Peyer's patch (tissue), 4 donors: ENCODE measurements around the gene PSMD8. TPM values are rescaled to one million over a fixed set of nuclear protein-coding genes. Genes with fewer than 3 reads are reported as not detected.
"Not testable (repeated sequence)": the region's sequence is repeated elsewhere in the genome, so short reads cannot be mapped to it uniquely, and the experiment has no call there.

Experiments used
- DNase-seq, 3 donors: peaks; one replicate each; pipeline ENCODE4 v3.0.0-alpha.2; 2017 to 2019
- H3K27ac ChIP-seq, 4 donors: fragments of 200-600 bp; sonication (generic); one replicate each; pipeline ENCODE4 v1.5.1; 2016 to 2019
- H3K27me3 ChIP-seq, 2 donors: fragments of 200-600 bp; sonication (generic); one replicate each; pipeline ENCODE4 v1.5.1; 2019
- H3K36me3 ChIP-seq, 3 donors: fragments of 200-600 bp; sonication (generic); one replicate each; pipeline ENCODE4 v1.5.1; 2016 to 2019
- H3K4me1 ChIP-seq, 4 donors: fragments of 200-600 bp; sonication (generic); one replicate each; pipeline ENCODE4 v1.5.1; 2016 to 2019
- H3K4me3 ChIP-seq, 4 donors: fragments of 200-600 bp; sonication (generic); 1 replicate in 3 of 4; 2 replicates in 1 of 4; pipeline ENCODE4 v1.5.1; 2016 to 2019; ENCODE audit warnings: mild to moderate bottlenecking in 1 of 4
- H3K9me3 ChIP-seq, 4 donors: fragments of 200-600 bp; sonication (generic); one replicate each; pipeline ENCODE4 v1.5.1; 2016 to 2019; ENCODE audit warnings: mild to moderate bottlenecking in 1 of 4
- POLR2A ChIP-seq, 2 donors: fragments of 450-650 bp; IDR thresholded peaks; one replicate each; pipeline ENCODE4 v1.5.1; 2017; ENCODE audit warnings: antibody characterized with exemption in 2 of 2, mild to moderate bottlenecking in 2 of 2, moderate library complexity in 2 of 2
- total RNA-seq, 4 donors: library from RNA; depleted of rRNA; stranded (reverse); fragments of >200 nt; gene quantifications; one replicate each; pipeline ENCODE4 v1.1.0, GENCODE V29; 2016
- TF ChIP-seq, protein P1 (sequence below), 6 experiments: fragments of 450-650 bp in 4 of 6; fragments of 200-600 bp in 2 of 6; sonication (generic) in 1 of 6; IDR thresholded peaks; one replicate each; pipeline ENCODE4 v1.5.1; 2017 to 2019; ENCODE audit warnings: antibody characterized with exemption in 6 of 6, mild to moderate bottlenecking in 3 of 6, moderate library complexity in 1 of 6

The PSMD8 gene
- total RNA-seq, 4 donors from 2014 or later: 118 to 211 (median 164) TPM

DNA sequence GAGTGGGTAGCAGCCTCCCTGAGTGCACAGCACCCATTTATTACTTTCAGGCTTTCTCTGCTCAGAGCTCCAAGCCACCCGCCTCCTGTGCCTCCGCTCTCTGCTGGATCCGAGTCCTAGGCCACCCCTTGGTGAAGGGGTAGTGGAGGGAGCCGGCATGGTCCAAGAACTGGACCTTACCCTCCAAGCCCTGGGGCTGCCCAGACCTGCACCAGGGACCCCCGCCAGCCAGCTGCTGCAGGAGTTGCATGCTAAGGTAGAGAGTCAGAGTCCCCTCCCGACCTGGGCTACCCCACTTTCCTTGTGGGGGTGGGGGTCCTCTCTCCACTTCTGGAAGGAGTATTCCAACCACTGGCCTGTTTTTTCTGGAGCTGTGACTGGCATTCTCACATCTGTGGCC is 30.5 kb downstream of the PSMD8 start:
- peak overlapping the region in 2 of 4 donors; percentile 16 to 85 for H3K27ac ChIP-seq
- H3K4me3 ChIP-seq: no peak overlapping the region
- peak in 1 of 3 donors; percentile 44 for DNase-seq
- H3K9me3 ChIP-seq: no peaks in the 10 kb centered on the region
- peaks cover 0 to 13% (median 3%) of the 10 kb centered on the region in 4 donors for H3K4me1 ChIP-seq
- TF ChIP-seq, protein P1, sequence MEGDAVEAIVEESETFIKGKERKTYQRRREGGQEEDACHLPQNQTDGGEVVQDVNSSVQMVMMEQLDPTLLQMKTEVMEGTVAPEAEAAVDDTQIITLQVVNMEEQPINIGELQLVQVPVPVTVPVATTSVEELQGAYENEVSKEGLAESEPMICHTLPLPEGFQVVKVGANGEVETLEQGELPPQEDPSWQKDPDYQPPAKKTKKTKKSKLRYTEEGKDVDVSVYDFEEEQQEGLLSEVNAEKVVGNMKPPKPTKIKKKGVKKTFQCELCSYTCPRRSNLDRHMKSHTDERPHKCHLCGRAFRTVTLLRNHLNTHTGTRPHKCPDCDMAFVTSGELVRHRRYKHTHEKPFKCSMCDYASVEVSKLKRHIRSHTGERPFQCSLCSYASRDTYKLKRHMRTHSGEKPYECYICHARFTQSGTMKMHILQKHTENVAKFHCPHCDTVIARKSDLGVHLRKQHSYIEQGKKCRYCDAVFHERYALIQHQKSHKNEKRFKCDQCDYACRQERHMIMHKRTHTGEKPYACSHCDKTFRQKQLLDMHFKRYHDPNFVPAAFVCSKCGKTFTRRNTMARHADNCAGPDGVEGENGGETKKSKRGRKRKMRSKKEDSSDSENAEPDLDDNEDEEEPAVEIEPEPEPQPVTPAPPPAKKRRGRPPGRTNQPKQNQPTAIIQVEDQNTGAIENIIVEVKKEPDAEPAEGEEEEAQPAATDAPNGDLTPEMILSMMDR (IDR thresholded peaks at IDR 0.05): no peak
- TF ChIP-seq POLR2A (IDR thresholded peaks at IDR 0.05): no peak
- no peaks in the 10 kb centered on the region for H3K27me3 ChIP-seq
- H3K36me3 ChIP-seq: peaks cover 0 to 34% (median 0%) of the 10 kb centered on the region in 3 donors

- TF ChIP-seq POLR2A (IDR thresholded peaks at IDR 0.05): no peak
- TF ChIP-seq, protein P1 (IDR thresholded peaks at IDR 0.05): no peak
- H3K36me3 ChIP-seq: peaks cover 0 to 34% (median 0%) of the 10 kb centered on the region in 3 donors
- no peaks in the 10 kb centered on the region for H3K27me3 ChIP-seq
- no peaks in the 10 kb centered on the region for H3K9me3 ChIP-seq
- DNase-seq: peak in 1 of 3 donors; percentile 32
- H3K4me1 ChIP-seq: peaks cover 0 to 13% (median 3%) of the 10 kb centered on the region in 4 donors
- no peak overlapping the region for H3K27ac ChIP-seq
- H3K4me3 ChIP-seq: no peak overlapping the region
These were observed 30.9 kb downstream of the PSMD8 start for GRCh38 chr19:38405276-38405675.

GRCh38 chr19:38409631-38410133 is 35.3 kb downstream of the PSMD8 start:
- TF ChIP-seq, protein P1 (IDR thresholded peaks at IDR 0.05): no peak
- no peak for TF ChIP-seq POLR2A (IDR thresholded peaks at IDR 0.05)
- peak in 1 of 3 donors; percentile 45 for DNase-seq
- no peaks in the 10 kb centered on the region for H3K27me3 ChIP-seq
- H3K27ac ChIP-seq: no peak overlapping the region
- no peak overlapping the region for H3K4me3 ChIP-seq
- H3K4me1 ChIP-seq: peaks cover 0 to 3% (median 0%) of the 10 kb centered on the region in 4 donors
- H3K36me3 ChIP-seq: peaks cover 0 to 31% (median 0%) of the 10 kb centered on the region in 3 donors
- H3K9me3 ChIP-seq: no peaks in the 10 kb centered on the region

DNA sequence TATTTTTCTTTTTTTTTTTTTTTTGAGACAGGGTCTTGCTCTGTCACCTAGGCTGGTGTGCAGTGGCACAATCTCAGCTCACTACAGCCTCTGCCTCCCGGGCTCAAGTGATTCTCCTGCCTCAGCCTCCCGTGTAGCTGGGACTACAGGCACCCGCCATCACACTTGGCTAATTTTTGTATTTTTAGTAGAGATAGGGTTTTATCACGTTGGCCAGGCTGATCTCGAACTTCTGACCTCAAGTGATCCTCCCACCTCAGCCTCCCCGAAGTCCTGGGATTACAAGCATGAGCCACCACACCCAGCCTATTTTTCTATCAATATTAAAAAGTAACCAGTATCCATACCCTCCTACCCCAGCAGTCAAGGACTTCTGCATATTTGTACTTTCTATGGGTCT is 36.0 kb downstream of the PSMD8 start:
- H3K9me3 ChIP-seq, H3K27me3 ChIP-seq, H3K27ac ChIP-seq, H3K4me1 ChIP-seq, H3K4me3 ChIP-seq: not testable (repeated sequence)
- DNase-seq: peak in 1 of 3 donors; percentile 5
- peaks cover 0 to 24% (median 0%) of the 10 kb centered on the region in 3 donors for H3K36me3 ChIP-seq

- H3K4me1 ChIP-seq: no peaks in the 10 kb centered on the region
- no peaks in the 10 kb centered on the region for H3K9me3 ChIP-seq
- TF ChIP-seq POLR2A (IDR thresholded peaks at IDR 0.05): no peak
- TF ChIP-seq, protein P1 (IDR thresholded peaks at IDR 0.05): no peak
- H3K36me3 ChIP-seq: peaks cover 0 to 18% (median 0%) of the 10 kb centered on the region in 3 donors
- H3K4me3 ChIP-seq: no peak overlapping the region
- peak in 1 of 3 donors; percentile 39 for DNase-seq
- no peaks in the 10 kb centered on the region for H3K27me3 ChIP-seq
- no peak overlapping the region for H3K27ac ChIP-seq
These were observed 36.8 kb downstream of the PSMD8 start for GRCh38 chr19:38411041-38411712.

DNA sequence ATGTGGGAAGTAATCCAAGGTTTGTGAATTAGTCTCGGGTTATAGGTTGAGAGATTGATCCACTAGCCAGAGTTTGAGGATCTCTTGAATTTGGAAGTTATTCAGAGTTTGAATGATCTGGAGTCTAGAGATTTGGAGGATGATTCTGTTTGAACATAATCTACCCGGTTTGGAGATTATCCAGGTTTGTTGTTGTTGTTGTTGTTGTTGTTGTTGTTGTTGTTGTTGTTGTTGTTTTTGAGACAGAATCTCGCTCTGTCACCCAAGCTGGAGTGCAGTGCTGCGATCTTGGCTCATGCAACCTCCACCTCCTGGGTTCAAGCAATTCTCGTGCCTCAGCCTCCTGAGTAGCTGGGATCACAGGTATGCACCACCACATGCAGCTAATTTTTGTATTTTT is 37.5 kb downstream of the PSMD8 start:
- H3K27me3 ChIP-seq, H3K4me1 ChIP-seq, H3K9me3 ChIP-seq, H3K4me3 ChIP-seq, H3K27ac ChIP-seq, DNase-seq: not testable (repeated sequence)
- H3K36me3 ChIP-seq: peaks cover 0 to 11% (median 0%) of the 10 kb centered on the region in 3 donors
